Smooth muscle cell (in vitro differentiated cells): ENCODE results near the gene KRT16. TPM values are rescaled to one million over a fixed set of nuclear protein-coding genes. Genes with fewer than 3 reads are reported as not detected.

Experiments used
- DNase-seq: peaks from one replicate; lab custom pipeline; 2025; ENCODE audit not compliant: unreplicated experiment; lab: John Stamatoyannopoulos, UW
- H2AFZ ChIP-seq: fragments of 200-600 bp; sonication (generic); 2 replicates; pipeline ENCODE4 v1.6.0; 2016; ENCODE audit warnings: antibody characterized with exemption, low read depth, mild to moderate bottlenecking
- H3F3A ChIP-seq: fragments of 200-600 bp; sonication (generic); 2 replicates; pipeline ENCODE4 v1.6.0; 2017; ENCODE audit warnings: antibody characterized with exemption, low read depth
- H3K27ac ChIP-seq: fragments of 200-600 bp; sonication (generic); 2 replicates; pipeline ENCODE4 v1.5.1; 2016; ENCODE audit warnings: low read depth, mild to moderate bottlenecking
- H3K27me3 ChIP-seq: fragments of 200-600 bp; sonication (generic); 2 replicates; pipeline ENCODE4 v1.6.1; 2016; ENCODE audit warnings: low read depth, mild to moderate bottlenecking
- H3K36me3 ChIP-seq: fragments of 200-600 bp; sonication (generic); 2 replicates; pipeline ENCODE4 v1.5.1; 2016; ENCODE audit warnings: low read depth
- H3K4me1 ChIP-seq: fragments of 200-600 bp; sonication (generic); 2 replicates; pipeline ENCODE4 v1.5.1; 2016; ENCODE audit warnings: low read depth
- H3K4me2 ChIP-seq: fragments of 200-600 bp; sonication (generic); 2 replicates; pipeline ENCODE4 v1.6.0; 2016; ENCODE audit warnings: mild to moderate bottlenecking
- H3K4me3 ChIP-seq: fragments of 200-600 bp; sonication (generic); 2 replicates; pipeline ENCODE4 v1.5.1; 2016; ENCODE audit warnings: mild to moderate bottlenecking
- H3K79me2 ChIP-seq: fragments of 200-600 bp; sonication (generic); 2 replicates; pipeline ENCODE4 v1.6.0; 2016; ENCODE audit warnings: low read depth, mild to moderate bottlenecking
- H3K9ac ChIP-seq: fragments of 200-600 bp; sonication (generic); 2 replicates; pipeline ENCODE4 v1.6.0; 2016; ENCODE audit warnings: low read depth
- H3K9me3 ChIP-seq: fragments of 200-600 bp; sonication (generic); replicated peaks from 2 replicates; pipeline ENCODE4 v1.5.1; 2016; ENCODE audit warnings: low read depth
- H4K20me1 ChIP-seq: fragments of 200-600 bp; sonication (generic); 2 replicates; pipeline ENCODE4 v1.6.0; 2016; ENCODE audit warnings: low read depth
- CTCF ChIP-seq: fragments of 200-600 bp; sonication (generic); IDR thresholded peaks from 2 replicates; pipeline ENCODE4 v1.5.1; 2017; ENCODE audit warnings: borderline replicate concordance, mild to moderate bottlenecking, antibody characterized with exemption; ENCODE audit not compliant: insufficient read depth, poor library complexity, severe bottlenecking
- WGBS: methylation state at CpG from one replicate; pipeline ENCODE4 v1.1.7; 2016; ENCODE audit warnings: low lambda C conversion rate; 5-methylcytosine and 5-hydroxymethylcytosine counted together
- polyA plus RNA-seq: library from polyadenylated mRNA; unstranded; fragments of >200 nt; fragmentation: Nextera tagmentation; extraction: Ambion mirVana; gene quantifications from 2 replicates; pipeline ENCODE4 v1.2.1, GENCODE V29; 2016
- total RNA-seq: library from RNA; depleted of rRNA; stranded (reverse); fragments of >200 nt; gene quantifications from 2 replicates; pipeline ENCODE4 v1.2.3, GENCODE V29; 2014

Gene KRT16
- total and polyA plus RNA-seq, 2 experiments from 2014 or later = 304 to 521 TPM

- 63% methylated on average over 3 of the region's 3 CpGs for WGBS
- H3F3A ChIP-seq = no peaks in the 10 kb centered on the region
- no peak for DNase-seq
These were observed 48.9 kb downstream of the KRT16 start for GRCh38 chr17:41563607-41564170.

GRCh38 chr17:41561554-41561953 lies 51.0 kb downstream of the KRT16 start:
- H3K27ac ChIP-seq = no peak overlapping the region
- no peak overlapping the region for H2AFZ ChIP-seq
- no peak overlapping the region for H3K4me3 ChIP-seq
- H4K20me1 ChIP-seq = no peaks in the 10 kb centered on the region
- H3K36me3 ChIP-seq = no peaks in the 10 kb centered on the region
- H3K9me3 ChIP-seq = no peaks in the 10 kb centered on the region
- no peak overlapping the region for H3K4me2 ChIP-seq
- no peak for DNase-seq
- H3K79me2 ChIP-seq = no peaks in the 10 kb centered on the region
- no peak overlapping the region for H3K9ac ChIP-seq
- no peaks in the 10 kb centered on the region for H3F3A ChIP-seq
- 93% methylated on average over 6 of the region's 6 CpGs for WGBS
- no peak for TF ChIP-seq CTCF
- no peaks in the 10 kb centered on the region for H3K27me3 ChIP-seq
- H3K4me1 ChIP-seq = peaks cover 8% of the 10 kb centered on the region

More at GRCh38 chr17:41563607-41564170, 48.9 kb downstream of the KRT16 start:
- Histone ChIP-seq H2AFZ (no peak overlapping the region), H3K4me1 (peaks cover 8% of the 10 kb centered on the region), H3K79me2 (no peaks in the 10 kb centered on the region), H3K4me3 (no peak overlapping the region), H3K9ac (no peak overlapping the region), H3K36me3 (no peaks in the 10 kb centered on the region), H3K9me3 (no peaks in the 10 kb centered on the region), H3K27ac (no peak overlapping the region), H3K27me3 (no peaks in the 10 kb centered on the region), H4K20me1 (no peaks in the 10 kb centered on the region), H3K4me2 (no peak overlapping the region)
- no peak for TF ChIP-seq CTCF

Other genes starting within 250 kb of the KRT16 start
- gene KRT33B, start 243.0 kb downstream of the KRT16 start, total RNA-seq = 2.3 and 2.7 TPM in 2 replicates
- 1.1 and 1.8 TPM in 2 replicates for gene KRT33B, start 243.0 kb downstream of the KRT16 start, polyA plus RNA-seq
- gene KRT34, start 230.5 kb downstream of the KRT16 start, total RNA-seq = 18.6 and 23.1 TPM in 2 replicates
- 5.3 and 8.5 TPM in 2 replicates for gene KRT34, start 230.5 kb downstream of the KRT16 start, polyA plus RNA-seq
- gene KRT31, start 215.2 kb downstream of the KRT16 start, total RNA-seq = not detected in 2 replicates
- not detected in 2 replicates for gene KRT31, start 215.2 kb downstream of the KRT16 start, polyA plus RNA-seq
- gene KRT37, start 188.2 kb downstream of the KRT16 start, total RNA-seq = 0.18 and 0.40 TPM in 2 replicates
- not detected in 2 replicates for gene KRT37, start 188.2 kb downstream of the KRT16 start, polyA plus RNA-seq
- not detected in 2 replicates for gene KRT38, start 171.8 kb downstream of the KRT16 start, total RNA-seq
- gene KRT38, start 171.8 kb downstream of the KRT16 start, polyA plus RNA-seq = not detected in 2 replicates
- gene KRT32, start 145.4 kb downstream of the KRT16 start, total RNA-seq = not detected in 2 replicates
- not detected in 2 replicates for gene KRT32, start 145.4 kb downstream of the KRT16 start, polyA plus RNA-seq
- gene KRT35, start 131.6 kb downstream of the KRT16 start, total RNA-seq = not detected in 2 replicates
- not detected in 2 replicates for gene KRT35, start 131.6 kb downstream of the KRT16 start, polyA plus RNA-seq
- gene KRT36, start 122.9 kb downstream of the KRT16 start, total RNA-seq = 0.09 and 1.1 TPM in 2 replicates
- not detected in 2 replicates for gene KRT36, start 122.9 kb downstream of the KRT16 start, polyA plus RNA-seq
- 3.7 and 5.2 TPM in 2 replicates for gene KRT13, start 107.2 kb downstream of the KRT16 start, total RNA-seq
- gene KRT13, start 107.2 kb downstream of the KRT16 start, polyA plus RNA-seq = 1.7 and 3.8 TPM in 2 replicates
- 0.49 and 1.7 TPM in 2 replicates for gene KRT15, start 93.9 kb downstream of the KRT16 start, total RNA-seq
- gene KRT15, start 93.9 kb downstream of the KRT16 start, polyA plus RNA-seq = 0.93 and 1.3 TPM in 2 replicates
- gene KRT19, start 84.5 kb downstream of the KRT16 start, total RNA-seq = 539 and 722 TPM in 2 replicates
- gene KRT19, start 84.5 kb downstream of the KRT16 start, polyA plus RNA-seq = 454 and 1,762 TPM in 2 replicates
- 0.22 and 1.3 TPM in 2 replicates for gene KRT9, start 40.7 kb downstream of the KRT16 start, total RNA-seq
- not detected in 2 replicates for gene KRT9, start 40.7 kb downstream of the KRT16 start, polyA plus RNA-seq
- gene KRT14, start 25.9 kb downstream of the KRT16 start, total RNA-seq = 235 and 348 TPM in 2 replicates
- 193 and 492 TPM in 2 replicates for gene KRT14, start 25.9 kb downstream of the KRT16 start, polyA plus RNA-seq
- gene KRT17, start 11.8 kb upstream of the KRT16 start, total RNA-seq = 1,301 and 1,591 TPM in 2 replicates
- 869 and 2,544 TPM in 2 replicates for gene KRT17, start 11.8 kb upstream of the KRT16 start, polyA plus RNA-seq
- gene EIF1, start 76.1 kb upstream of the KRT16 start, total RNA-seq = 300 and 360 TPM in 2 replicates
- 1,301 and 1,372 TPM in 2 replicates for gene EIF1, start 76.1 kb upstream of the KRT16 start, polyA plus RNA-seq
- gene GAST, start 99.6 kb upstream of the KRT16 start, total RNA-seq = not detected in 2 replicates
- 1.2 TPM in 1 of 2 replicates, not detected in the other for gene GAST, start 99.6 kb upstream of the KRT16 start, polyA plus RNA-seq
- 0.04 and 0.36 TPM in 2 replicates for gene HAP1, start 121.9 kb upstream of the KRT16 start, total RNA-seq
- gene HAP1, start 121.9 kb upstream of the KRT16 start, polyA plus RNA-seq = 0.54 and 0.73 TPM in 2 replicates
- 167 and 238 TPM in 2 replicates for gene JUP, start 173.9 kb upstream of the KRT16 start, total RNA-seq
- 124 and 277 TPM in 2 replicates for gene JUP, start 173.9 kb upstream of the KRT16 start, polyA plus RNA-seq
- gene P3H4, start 199.2 kb upstream of the KRT16 start, total RNA-seq = 77.4 and 98.6 TPM in 2 replicates
- gene P3H4, start 199.2 kb upstream of the KRT16 start, polyA plus RNA-seq = 149 and 186 TPM in 2 replicates
- gene FKBP10, start 200.2 kb upstream of the KRT16 start, total RNA-seq = 603 and 724 TPM in 2 replicates
- gene FKBP10, start 200.2 kb upstream of the KRT16 start, polyA plus RNA-seq = 253 and 289 TPM in 2 replicates
- gene NT5C3B, start 223.5 kb upstream of the KRT16 start, total RNA-seq = 38.4 and 46.8 TPM in 2 replicates
- 72.2 and 76.3 TPM in 2 replicates for gene NT5C3B, start 223.5 kb upstream of the KRT16 start, polyA plus RNA-seq
- gene KLHL10, start 225.1 kb upstream of the KRT16 start, total RNA-seq = not detected in 2 replicates
- gene KLHL10, start 225.1 kb upstream of the KRT16 start, polyA plus RNA-seq = not detected in 2 replicates